ENCODE results near the gene IL6ST.
"Not testable (repeated sequence)": the region's sequence is repeated elsewhere in the genome, so short reads cannot be mapped to it uniquely, and the experiment has no call there.

The IL6ST gene

DNA sequence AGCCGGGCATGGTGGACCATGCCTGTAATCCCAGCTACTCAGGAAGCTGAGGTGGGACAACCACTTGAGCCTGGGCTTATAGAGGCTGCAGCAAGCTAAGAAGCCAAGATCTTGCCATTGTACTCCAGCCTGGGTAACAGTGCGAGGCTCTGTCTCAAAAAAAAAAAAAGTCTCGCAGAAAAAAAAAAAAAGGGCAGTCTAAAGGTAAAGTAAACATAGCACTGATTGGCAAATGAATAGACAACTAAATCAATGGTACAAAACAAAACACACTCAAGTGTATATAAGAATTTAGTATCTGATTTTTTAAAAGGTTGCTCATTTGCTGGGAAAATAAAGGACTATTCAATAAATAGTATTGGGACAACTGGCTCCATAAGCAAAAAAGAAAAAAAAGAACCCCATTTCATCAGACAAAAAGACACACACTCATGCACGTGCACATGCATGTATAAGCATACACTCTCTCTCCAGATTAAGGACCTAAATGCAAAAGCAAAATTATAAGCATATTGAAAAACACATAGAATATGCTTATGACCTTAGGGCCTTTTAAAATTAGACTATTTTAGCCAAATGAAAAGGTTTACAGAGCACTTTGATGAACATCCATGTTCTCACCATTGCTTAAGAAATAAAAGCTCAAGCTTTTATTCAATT, 5.7 kb downstream of the IL6ST start:
- ChIA-PET POLR2A (no interaction called here), CTCF (interaction anchor here (0.6 kb wide), 1 partner anchor 20 kb away, joined by 4 read pairs; no protein-coding TSS in a partner anchor)

GRCh38 chr5:55988428-55988827, 6.3 kb downstream of the IL6ST start:
- CTCF ChIA-PET; DNase-seq (ENCODE audit: extremely low spot score); POLR2A ChIA-PET: not testable (repeated sequence)

More for the DNA sequence above, 5.7 kb downstream of the IL6ST start:
- TF ChIP-seq FOXA1 (IDR thresholded peaks at IDR 0.05): no peak
- TF ChIP-seq CTBP1 (IDR thresholded peaks at IDR 0.05; ENCODE audit: borderline replicate concordance): no peak
- TF ChIP-seq, protein P1, sequence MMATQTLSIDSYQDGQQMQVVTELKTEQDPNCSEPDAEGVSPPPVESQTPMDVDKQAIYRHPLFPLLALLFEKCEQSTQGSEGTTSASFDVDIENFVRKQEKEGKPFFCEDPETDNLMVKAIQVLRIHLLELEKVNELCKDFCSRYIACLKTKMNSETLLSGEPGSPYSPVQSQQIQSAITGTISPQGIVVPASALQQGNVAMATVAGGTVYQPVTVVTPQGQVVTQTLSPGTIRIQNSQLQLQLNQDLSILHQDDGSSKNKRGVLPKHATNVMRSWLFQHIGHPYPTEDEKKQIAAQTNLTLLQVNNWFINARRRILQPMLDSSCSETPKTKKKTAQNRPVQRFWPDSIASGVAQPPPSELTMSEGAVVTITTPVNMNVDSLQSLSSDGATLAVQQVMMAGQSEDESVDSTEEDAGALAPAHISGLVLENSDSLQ (IDR thresholded peaks at IDR 0.05): no peak
- TF ChIP-seq HDGF (IDR thresholded peaks at IDR 0.05; ENCODE audit: borderline replicate concordance): no peak
- TF ChIP-seq TARDBP (IDR thresholded peaks at IDR 0.05): no peak
- TF ChIP-seq FOXM1 (IDR thresholded peaks at IDR 0.05; ENCODE audit: borderline replicate concordance): no peak
- TF ChIP-seq SP1 (IDR thresholded peaks at IDR 0.05): no peak
- TF ChIP-seq NFRKB (IDR thresholded peaks at IDR 0.05): no peak
- TF ChIP-seq ARNT (IDR thresholded peaks at IDR 0.05): no peak
- TF ChIP-seq ZNF384 (IDR thresholded peaks at IDR 0.05): no peak
- TF ChIP-seq SUZ12 (IDR thresholded peaks at IDR 0.05): no peak
- no peak for TF ChIP-seq L3MBTL2 (conservative IDR thresholded peaks at IDR 0.05)
- no peak for TF ChIP-seq LEF1 (IDR thresholded peaks at IDR 0.05; ENCODE audit: borderline replicate concordance)
- TF ChIP-seq BHLHE40 (IDR thresholded peaks at IDR 0.05; ENCODE audit: borderline replicate concordance): no peak
- TF ChIP-seq ELF4 (IDR thresholded peaks at IDR 0.05): no peak
- no peak for TF ChIP-seq FOXK2 (IDR thresholded peaks at IDR 0.05)
- no peak for DNase-seq (ENCODE audit: extremely low spot score)

DNA sequence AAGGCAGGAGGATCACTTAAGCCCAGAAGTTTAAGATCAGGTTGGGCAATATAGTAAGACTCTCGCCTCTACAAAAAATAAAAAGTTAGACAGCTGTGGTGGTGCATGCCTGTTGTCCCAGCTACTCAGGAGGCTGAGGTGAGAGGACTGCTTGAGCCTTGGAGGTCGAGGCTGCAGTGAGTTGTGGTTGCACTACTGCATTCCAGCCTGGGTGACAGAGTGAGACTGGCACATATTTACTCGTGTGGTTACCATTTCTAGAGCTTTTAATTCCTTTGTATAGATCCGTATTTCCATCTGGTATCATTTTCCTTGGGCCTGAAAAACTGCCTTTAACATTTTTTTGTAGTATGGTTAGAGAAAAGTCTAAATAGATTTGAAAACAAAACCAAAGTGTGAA, 7.8 kb downstream of the IL6ST start:
- ChIA-PET CTCF (no interaction called here), POLR2A (interaction anchor here (1.2 kb wide), 1 partner anchor 8 kb away, joined by 3 read pairs; no protein-coding TSS in a partner anchor)
- no peak for DNase-seq (ENCODE audit: extremely low spot score)
- TF ChIP-seq HDGF (IDR thresholded peaks at IDR 0.05; ENCODE audit: borderline replicate concordance) (no peak), SP1 (IDR thresholded peaks at IDR 0.05) (no peak)

- TF ChIP-seq, protein P1 (IDR thresholded peaks at IDR 0.05): no peak
- TF ChIP-seq LEF1 (IDR thresholded peaks at IDR 0.05; ENCODE audit: borderline replicate concordance): no peak
- no peak for TF ChIP-seq ELF4 (IDR thresholded peaks at IDR 0.05)
- TF ChIP-seq CTBP1 (IDR thresholded peaks at IDR 0.05; ENCODE audit: borderline replicate concordance): no peak
- no peak for TF ChIP-seq ZNF384 (IDR thresholded peaks at IDR 0.05)
- TF ChIP-seq NFRKB (IDR thresholded peaks at IDR 0.05): no peak
- ChIA-PET CTCF (no interaction called here), POLR2A (no interaction called here)
- no peak for DNase-seq (ENCODE audit: extremely low spot score)
Measured at GRCh38 chr5:55985181-55985580, 9.6 kb downstream of the IL6ST start.

GRCh38 chr5:55983986-55984385, 10.8 kb downstream of the IL6ST start:
- ChIA-PET POLR2A (no interaction called here), CTCF (no interaction called here)
- TF ChIP-seq, protein P1 (IDR thresholded peaks at IDR 0.05): no peak
- TF ChIP-seq HDGF (IDR thresholded peaks at IDR 0.05; ENCODE audit: borderline replicate concordance) (no peak), BHLHE40 (IDR thresholded peaks at IDR 0.05; ENCODE audit: borderline replicate concordance) (no peak), ARNT (IDR thresholded peaks at IDR 0.05) (no peak), FOXK2 (IDR thresholded peaks at IDR 0.05) (no peak), ZNF384 (IDR thresholded peaks at IDR 0.05) (no peak), CTBP1 (IDR thresholded peaks at IDR 0.05; ENCODE audit: borderline replicate concordance) (no peak), L3MBTL2 (conservative IDR thresholded peaks at IDR 0.05) (no peak), SP1 (IDR thresholded peaks at IDR 0.05) (no peak), ELF4 (IDR thresholded peaks at IDR 0.05) (no peak), LEF1 (IDR thresholded peaks at IDR 0.05; ENCODE audit: borderline replicate concordance) (no peak), FOXA1 (IDR thresholded peaks at IDR 0.05) (no peak), FOXM1 (IDR thresholded peaks at IDR 0.05; ENCODE audit: borderline replicate concordance) (no peak)
- DNase-seq (ENCODE audit: extremely low spot score): no peak

DNA sequence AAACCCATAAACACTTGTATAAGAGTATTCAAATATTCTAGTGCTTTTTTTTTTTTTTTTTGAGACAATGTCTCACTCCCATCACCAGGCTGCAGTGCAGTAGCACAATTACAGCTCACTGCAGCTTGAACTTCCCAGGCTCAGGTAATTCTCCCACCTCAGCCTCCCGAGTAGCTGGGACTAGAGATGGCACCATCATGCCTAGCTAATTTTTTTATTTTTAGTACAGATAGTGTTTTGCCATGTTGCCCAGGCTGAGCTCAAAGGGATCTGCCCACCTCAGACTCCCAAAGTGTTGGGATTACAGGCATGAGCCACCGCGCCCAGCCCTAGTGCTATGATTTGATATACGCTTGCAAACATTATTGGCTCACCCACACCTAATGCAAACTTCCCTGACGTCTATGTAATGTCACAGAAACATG, 11.8 kb downstream of the IL6ST start:
- CTCF ChIA-PET: interaction anchor here (1.0 kb wide), 1 partner anchor 220 kb away, joined by 4 read pairs; no protein-coding TSS in a partner anchor
- POLR2A ChIA-PET: no interaction called here
- DNase-seq (ENCODE audit: extremely low spot score): no peak
- TF ChIP-seq SP1 (IDR thresholded peaks at IDR 0.05) (no peak), HDGF (IDR thresholded peaks at IDR 0.05; ENCODE audit: borderline replicate concordance) (no peak), ZNF384 (IDR thresholded peaks at IDR 0.05) (peak; percentile 56; the same call in 1 of the 2 replicates)

GRCh38 chr5:55973296-55973695, 21.5 kb downstream of the IL6ST start:
- CTCF ChIA-PET: no interaction called here
- no peak for DNase-seq (ENCODE audit: extremely low spot score)
- TF ChIP-seq SUZ12 (IDR thresholded peaks at IDR 0.05): no peak
- TF ChIP-seq FOXM1 (IDR thresholded peaks at IDR 0.05; ENCODE audit: borderline replicate concordance): no peak
- TF ChIP-seq L3MBTL2 (conservative IDR thresholded peaks at IDR 0.05): no peak
- no peak for TF ChIP-seq ZNF384 (IDR thresholded peaks at IDR 0.05)
- TF ChIP-seq HDGF (IDR thresholded peaks at IDR 0.05; ENCODE audit: borderline replicate concordance): no peak
- TF ChIP-seq ARNT (IDR thresholded peaks at IDR 0.05): no peak
- no peak for TF ChIP-seq FOXK2 (IDR thresholded peaks at IDR 0.05)
- TF ChIP-seq ELF4 (IDR thresholded peaks at IDR 0.05): no peak
- TF ChIP-seq CTBP1 (IDR thresholded peaks at IDR 0.05; ENCODE audit: borderline replicate concordance): no peak
- no peak for TF ChIP-seq LEF1 (IDR thresholded peaks at IDR 0.05; ENCODE audit: borderline replicate concordance)
- no peak for TF ChIP-seq NFRKB (IDR thresholded peaks at IDR 0.05)
- TF ChIP-seq SP1 (IDR thresholded peaks at IDR 0.05): no peak
- TF ChIP-seq FOXA1 (IDR thresholded peaks at IDR 0.05): no peak
- TF ChIP-seq, protein P1 (IDR thresholded peaks at IDR 0.05): no peak
- no peak for TF ChIP-seq TARDBP (IDR thresholded peaks at IDR 0.05)
- no peak for TF ChIP-seq BHLHE40 (IDR thresholded peaks at IDR 0.05; ENCODE audit: borderline replicate concordance)
- POLR2A ChIA-PET: no interaction called here
